ENCODE results near the gene VPS45.

DNA sequence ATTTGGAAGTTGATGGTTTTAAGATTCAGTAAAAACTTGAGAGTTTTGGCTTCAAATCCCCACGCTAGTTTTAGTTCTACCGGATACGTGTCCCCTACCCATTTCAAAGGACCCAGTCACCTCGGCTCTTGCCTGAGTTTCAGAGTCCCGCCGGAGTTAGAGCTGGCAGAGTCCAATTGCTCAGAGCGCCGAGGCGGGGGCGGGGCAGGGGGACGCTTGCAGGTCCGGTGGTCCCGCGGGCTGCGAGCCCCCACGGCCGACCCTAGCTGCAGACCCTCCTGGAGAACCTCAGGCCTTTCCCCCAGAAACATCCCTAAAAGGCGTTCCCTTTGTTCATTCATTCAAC, 765 bp upstream of the VPS45 start:
- TF ChIP-seq GLIS3 (CRISPR knock-in tag; IDR thresholded peaks at IDR 0.05) = no peak
- TF ChIP-seq ARNTL (CRISPR knock-in tag; IDR thresholded peaks at IDR 0.05; ENCODE audit: borderline replicate concordance, low read depth) = no peak
- no peak for TF ChIP-seq SNAI2 (CRISPR knock-in tag; IDR thresholded peaks at IDR 0.05)
- no peak for TF ChIP-seq CSRNP3 (CRISPR knock-in tag; IDR thresholded peaks at IDR 0.05)
- no peak for TF ChIP-seq ZFP30 (CRISPR knock-in tag; IDR thresholded peaks at IDR 0.05)
- no peak for TF ChIP-seq ZFP3 (CRISPR knock-in tag; IDR thresholded peaks at IDR 0.05)
- no peak for TF ChIP-seq CREB5 (CRISPR knock-in tag; IDR thresholded peaks at IDR 0.05; ENCODE audit: low read depth)
- TF ChIP-seq, protein P1, sequence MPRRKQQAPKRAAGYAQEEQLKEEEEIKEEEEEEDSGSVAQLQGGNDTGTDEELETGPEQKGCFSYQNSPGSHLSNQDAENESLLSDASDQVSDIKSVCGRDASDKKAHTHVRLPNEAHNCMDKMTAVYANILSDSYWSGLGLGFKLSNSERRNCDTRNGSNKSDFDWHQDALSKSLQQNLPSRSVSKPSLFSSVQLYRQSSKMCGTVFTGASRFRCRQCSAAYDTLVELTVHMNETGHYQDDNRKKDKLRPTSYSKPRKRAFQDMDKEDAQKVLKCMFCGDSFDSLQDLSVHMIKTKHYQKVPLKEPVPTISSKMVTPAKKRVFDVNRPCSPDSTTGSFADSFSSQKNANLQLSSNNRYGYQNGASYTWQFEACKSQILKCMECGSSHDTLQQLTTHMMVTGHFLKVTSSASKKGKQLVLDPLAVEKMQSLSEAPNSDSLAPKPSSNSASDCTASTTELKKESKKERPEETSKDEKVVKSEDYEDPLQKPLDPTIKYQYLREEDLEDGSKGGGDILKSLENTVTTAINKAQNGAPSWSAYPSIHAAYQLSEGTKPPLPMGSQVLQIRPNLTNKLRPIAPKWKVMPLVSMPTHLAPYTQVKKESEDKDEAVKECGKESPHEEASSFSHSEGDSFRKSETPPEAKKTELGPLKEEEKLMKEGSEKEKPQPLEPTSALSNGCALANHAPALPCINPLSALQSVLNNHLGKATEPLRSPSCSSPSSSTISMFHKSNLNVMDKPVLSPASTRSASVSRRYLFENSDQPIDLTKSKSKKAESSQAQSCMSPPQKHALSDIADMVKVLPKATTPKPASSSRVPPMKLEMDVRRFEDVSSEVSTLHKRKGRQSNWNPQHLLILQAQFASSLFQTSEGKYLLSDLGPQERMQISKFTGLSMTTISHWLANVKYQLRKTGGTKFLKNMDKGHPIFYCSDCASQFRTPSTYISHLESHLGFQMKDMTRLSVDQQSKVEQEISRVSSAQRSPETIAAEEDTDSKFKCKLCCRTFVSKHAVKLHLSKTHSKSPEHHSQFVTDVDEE (CRISPR knock-in tag; IDR thresholded peaks at IDR 0.05) = no peak
- TF ChIP-seq OSR1 (CRISPR knock-in tag; IDR thresholded peaks at IDR 0.05) = no peak
- TF ChIP-seq ZNF565 (CRISPR knock-in tag; conservative IDR thresholded peaks at IDR 0.05; ENCODE audit: low read depth) = no peak
- no peak for TF ChIP-seq ZC3H10 (CRISPR knock-in tag; IDR thresholded peaks at IDR 0.05)
- no peak for TF ChIP-seq ZNF70 (CRISPR knock-in tag; IDR thresholded peaks at IDR 0.05)

Measured in SK-N-SH treated with all-trans-retinoic acid at 6 μM for 48 hours (cell line).